Small intestine (tissue), 7 donors: Measurements from ENCODE around the gene CENPN. TPM values are rescaled to one million over a fixed set of nuclear protein-coding genes. Genes with fewer than 3 reads are reported as not detected.

Source experiments
- DNase-seq, 2 donors: peaks; one replicate each; pipeline versions ENCODE4 v3.0.0 to v3.0.0-alpha.2; 2013
- FAIRE-seq: peaks from 2 replicates; lab custom pipeline; 2012; peaks lifted over from hg19 to GRCh38; lab: Jason Lieb, UNC
- H3K27ac ChIP-seq, 3 donors: one replicate each; pipeline ENCODE4 v1.5.1; 2013; ENCODE audit warnings: low read length in 2 of 3, mild to moderate bottlenecking in 2 of 3, control low read depth in 1 of 3, inconsistent platforms in 1 of 3, low read depth in 1 of 3, moderate library complexity in 1 of 3
- H3K27me3 ChIP-seq, 3 donors: one replicate each; pipeline ENCODE4 v1.6.1; 2013; ENCODE audit warnings: low read length in 3 of 3, inconsistent platforms in 1 of 3; ENCODE audit not compliant: control insufficient read depth in 3 of 3, insufficient read depth in 3 of 3
- H3K36me3 ChIP-seq, 3 donors: one replicate each; pipeline ENCODE4 v1.6.1; 2013; ENCODE audit warnings: low read length in 3 of 3, inconsistent platforms in 1 of 3, low read depth in 1 of 3, mild to moderate bottlenecking in 1 of 3, moderate library complexity in 1 of 3; ENCODE audit not compliant: control insufficient read depth in 3 of 3, insufficient read depth in 2 of 3
- H3K4me1 ChIP-seq, 3 donors: one replicate each; pipeline ENCODE4 v1.6.1; 2013; ENCODE audit warnings: low read length in 2 of 3, inconsistent platforms in 1 of 3, low read depth in 1 of 3, mild to moderate bottlenecking in 1 of 3, moderate library complexity in 1 of 3; ENCODE audit not compliant: control insufficient read depth in 3 of 3, insufficient read depth in 2 of 3
- H3K4me3 ChIP-seq, 3 donors: one replicate each; pipeline ENCODE4 v1.5.1; 2013; ENCODE audit warnings: low read length in 3 of 3, control low read depth in 1 of 3, inconsistent platforms in 1 of 3, low read depth in 1 of 3, mild to moderate bottlenecking in 1 of 3, moderate library complexity in 1 of 3
- H3K9me3 ChIP-seq, 2 donors: one replicate each; pipeline ENCODE4 v1.6.1; 2013; ENCODE audit warnings: low read depth in 1 of 2, low read length in 1 of 2; ENCODE audit not compliant: control insufficient read depth in 2 of 2, insufficient read depth in 1 of 2
- WGBS, 3 donors: extraction: QIAGEN DNeasy Blood & Tissue Kit; methylation state at CpG; one replicate each; pipeline ENCODE4 v1.1.7; 2013; 5-methylcytosine and 5-hydroxymethylcytosine counted together
- polyA plus RNA-seq, 4 donors: library from polyadenylated mRNA; stranded (reverse) in 3 of 4; unstranded in 1 of 4; fragments of 200-250 nt in 3 of 4; fragments of 120-200 nt in 1 of 4; gene quantifications; one replicate each; pipeline versions ENCODE4 v1.2.1 to v1.2.3, GENCODE V29; 2013
- donor health status: healthy with polysubstance abuse.
- donor health status: control.
- donor health status: control.
- donor health status: Bipolar disorder and iron deficiency.
- donor health status: healthy.

CENPN gene
- polyA plus RNA-seq, 4 donors, result 5.8 to 22.9 (median 8.5) TPM

- H3K4me3 ChIP-seq, result no peak overlapping the region
- FAIRE-seq (no peak), DNase-seq (no peak)
- no peaks in the 10 kb centered on the region for H3K27me3 ChIP-seq
- peaks cover 6 to 12% (median 9%) of the 10 kb centered on the region in 3 donors for H3K36me3 ChIP-seq
- no peak overlapping the region for H3K27ac ChIP-seq
- H3K9me3 ChIP-seq, result no peaks in the 10 kb centered on the region
- peaks cover 0 to 3% (median 0%) of the 10 kb centered on the region in 3 donors for H3K4me1 ChIP-seq
- WGBS, 3 donors, result 60 to 64% (median 62%) methylated on average over 2 of the region's 2 CpGs
Measured at GRCh38 chr16:80971819-80972218, 35.2 kb upstream of the CENPN start.

- Histone ChIP-seq H3K9me3 (no peaks in the 10 kb centered on the region), H3K36me3 (peaks cover 6 to 12% (median 9%) of the 10 kb centered on the region in 3 donors), H3K4me3 (no peak overlapping the region), H3K4me1 (peaks cover 0 to 3% (median 0%) of the 10 kb centered on the region in 3 donors), H3K27ac (no peak overlapping the region), H3K27me3 (no peaks in the 10 kb centered on the region)
- 84 to 95% (median 95%) methylated on average over 4 of the region's 4 CpGs for WGBS, 3 donors
- FAIRE-seq, result no peak
- no peak for DNase-seq
Measured at GRCh38 chr16:80972611-80973010, 34.4 kb upstream of the CENPN start.

- Histone ChIP-seq H3K4me3 (no peak overlapping the region), H3K36me3 (peaks cover 6 to 16% (median 6%) of the 10 kb centered on the region in 3 donors), H3K27ac (no peak overlapping the region), H3K9me3 (no peaks in the 10 kb centered on the region), H3K4me1 (no peaks in the 10 kb centered on the region), H3K27me3 (no peaks in the 10 kb centered on the region)
- no peak for DNase-seq
- WGBS, 3 donors, result 68 to 100% (median 69%) methylated on average over 3 to 4 of the region's 4 CpGs
- no peak for FAIRE-seq
Measured at GRCh38 chr16:80973991-80974390, 33.0 kb upstream of the CENPN start.

DNA sequence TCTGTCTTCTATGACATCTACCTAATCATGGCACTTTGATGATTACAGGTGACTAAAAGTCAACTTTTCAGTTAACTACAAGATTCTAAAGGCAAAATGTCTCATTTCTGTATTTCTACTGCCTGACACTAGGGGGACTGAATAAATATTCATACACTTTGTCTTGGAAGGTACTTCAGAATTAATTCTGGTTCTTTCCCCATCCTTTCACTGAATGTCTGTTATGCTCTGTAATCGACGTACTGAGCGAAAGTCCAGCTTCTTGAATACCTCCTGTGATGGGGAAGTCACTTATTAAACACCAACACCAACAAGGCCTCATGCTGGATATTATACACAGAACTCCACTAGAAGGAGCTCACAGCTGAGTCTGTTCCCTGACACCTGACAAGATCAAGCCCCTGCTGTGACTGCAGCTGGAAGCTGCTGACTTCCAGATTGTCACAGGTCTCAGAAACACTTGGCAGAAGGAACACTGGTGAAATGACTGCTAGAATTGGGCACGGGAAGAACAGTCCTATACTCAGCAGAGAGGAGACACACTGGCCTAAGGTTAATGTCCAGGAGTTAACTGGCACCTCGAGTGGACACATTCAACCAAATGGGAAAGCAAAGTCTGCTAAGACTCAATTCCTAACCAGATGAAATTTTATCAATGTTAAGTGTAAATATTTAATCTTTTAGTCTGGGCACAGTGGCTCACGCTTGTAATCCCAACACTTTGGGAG, 32.2 kb upstream of the CENPN start:
- no peaks in the 10 kb centered on the region for H3K27me3 ChIP-seq
- DNase-seq, result no peak
- no peak for FAIRE-seq
- 87 to 92% (median 89%) methylated on average over 6 of the region's 6 CpGs for WGBS, 3 donors
- H3K27ac ChIP-seq, result no peak overlapping the region
- H3K9me3 ChIP-seq, result no peaks in the 10 kb centered on the region
- H3K36me3 ChIP-seq, result peaks cover 6 to 19% (median 6%) of the 10 kb centered on the region in 3 donors
- no peaks in the 10 kb centered on the region for H3K4me1 ChIP-seq
- no peak overlapping the region for H3K4me3 ChIP-seq

GRCh38 chr16:80976946-80977345, 30.1 kb upstream of the CENPN start:
- Histone ChIP-seq H3K4me1 (no peaks in the 10 kb centered on the region), H3K36me3 (peaks cover 6 to 25% (median 6%) of the 10 kb centered on the region in 3 donors), H3K27ac (no peak overlapping the region), H3K9me3 (no peaks in the 10 kb centered on the region), H3K27me3 (no peaks in the 10 kb centered on the region), H3K4me3 (no peak overlapping the region)
- DNase-seq (no peak), FAIRE-seq (no peak)
- WGBS, 3 donors, result 91 to 97% (median 97%) methylated on average over 1 of the region's 1 CpG

- Histone ChIP-seq H3K27me3 (no peaks in the 10 kb centered on the region), H3K4me1 (no peaks in the 10 kb centered on the region), H3K36me3 (peaks cover 0 to 15% (median 2%) of the 10 kb centered on the region in 3 donors), H3K4me3 (no peak overlapping the region), H3K9me3 (no peaks in the 10 kb centered on the region), H3K27ac (no peak overlapping the region)
- FAIRE-seq (no peak), DNase-seq (no peak)
Measured at GRCh38 chr16:80981103-80981502, 25.9 kb upstream of the CENPN start.

GRCh38 chr16:80982646-80983045, 24.4 kb upstream of the CENPN start:
- no peaks in the 10 kb centered on the region for H3K9me3 ChIP-seq
- WGBS, 3 donors, result 71 to 73% (median 72%) methylated on average over 4 of the region's 4 CpGs
- H3K27ac ChIP-seq, result no peak overlapping the region
- H3K4me3 ChIP-seq, result no peak overlapping the region
- FAIRE-seq, result no peak
- no peak for DNase-seq
- no peaks in the 10 kb centered on the region for H3K27me3 ChIP-seq
- H3K4me1 ChIP-seq, result peaks cover 0 to 3% (median 0%) of the 10 kb centered on the region in 3 donors
- H3K36me3 ChIP-seq, result peaks cover 0 to 15% (median 4%) of the 10 kb centered on the region in 3 donors

DNA sequence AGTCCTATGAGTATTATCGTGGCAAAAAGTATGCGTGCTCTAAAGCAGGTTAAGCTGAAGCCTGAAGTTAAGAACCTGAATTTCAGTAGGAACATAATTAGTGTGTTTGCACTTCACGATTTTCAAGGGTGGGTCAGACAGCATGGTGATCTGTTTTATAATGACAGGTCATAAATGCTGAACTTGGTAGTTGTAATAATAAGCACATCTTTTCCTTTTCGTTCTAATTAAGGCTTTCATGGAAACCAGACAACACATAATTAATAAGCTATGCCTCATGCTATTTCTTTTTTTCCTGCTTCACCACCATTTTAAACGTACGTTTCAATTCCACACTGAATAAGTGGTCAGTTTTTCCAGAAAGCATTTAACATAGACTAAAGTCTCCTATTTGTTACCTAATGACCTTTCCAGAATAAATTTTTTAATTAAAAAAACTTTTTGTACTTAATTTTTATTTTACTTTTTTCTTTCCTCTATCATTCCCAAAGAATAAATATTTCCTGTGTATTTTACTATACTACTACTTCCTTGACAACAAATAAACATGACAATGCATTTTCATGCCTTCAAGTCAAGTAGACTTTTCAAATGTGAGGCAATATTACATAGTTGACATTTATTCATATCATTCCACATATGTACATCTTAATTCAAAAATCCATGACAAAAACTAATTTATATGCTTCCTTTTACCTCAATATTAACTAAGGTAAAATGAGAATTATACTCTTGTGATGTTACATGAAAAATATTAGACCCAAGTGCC, 22.7 kb upstream of the CENPN start:
- no peak overlapping the region for H3K27ac ChIP-seq
- peaks cover 0 to 14% (median 4%) of the 10 kb centered on the region in 3 donors for H3K36me3 ChIP-seq
- no peak for FAIRE-seq
- H3K9me3 ChIP-seq, result no peaks in the 10 kb centered on the region
- WGBS, 3 donors, result 69 to 77% (median 75%) methylated on average over 6 of the region's 6 CpGs
- no peaks in the 10 kb centered on the region for H3K27me3 ChIP-seq
- no peak overlapping the region for H3K4me3 ChIP-seq
- H3K4me1 ChIP-seq, result peaks cover 0 to 3% (median 0%) of the 10 kb centered on the region in 3 donors
- peak in 1 of 2 donors; percentile 23 for DNase-seq
